GM12801 (cell line): Measurements from ENCODE around the gene FXYD2.

Experiments used
- CTCF ChIP-seq: IDR thresholded peaks from one replicate; pipeline ENCODE4 v1.5.1; 2011; ENCODE audit warnings: control low read depth; ENCODE audit not compliant: insufficient read length; ENCODE audit errors: extremely low read depth

FXYD2 gene

GRCh38 chr11:117862019-117862725 lies 37.6 kb upstream of the FXYD2 start:
- no peak for TF ChIP-seq CTCF

- no peak for TF ChIP-seq CTCF
Observed at GRCh38 chr11:117861151-117862018, 36.8 kb upstream of the FXYD2 start.

- no peak for TF ChIP-seq CTCF
Observed at GRCh38 chr11:117860139-117860538, 35.6 kb upstream of the FXYD2 start.

GRCh38 chr11:117859488-117860112 lies 35.1 kb upstream of the FXYD2 start:
- no peak for TF ChIP-seq CTCF

DNA sequence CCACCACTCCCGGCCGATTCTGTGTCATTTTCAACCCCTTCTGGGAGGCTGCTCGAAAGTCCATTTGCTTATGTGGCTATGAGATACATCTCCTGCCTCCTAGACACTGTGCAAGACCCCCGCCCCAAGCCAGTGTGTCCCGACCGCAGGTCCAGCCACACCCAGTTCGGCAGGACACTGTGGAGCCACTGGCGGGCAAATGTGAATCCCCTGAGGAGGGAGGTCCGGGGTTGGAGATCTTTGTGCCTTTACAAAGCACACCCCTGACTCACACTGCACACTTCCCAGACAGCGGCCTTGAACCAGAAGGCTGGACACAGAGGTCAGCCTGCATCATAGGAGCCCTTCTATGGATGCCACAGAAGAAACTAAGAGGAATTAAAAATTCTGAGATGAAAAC lies 34.5 kb upstream of the FXYD2 start:
- TF ChIP-seq CTCF, result no peak

DNA sequence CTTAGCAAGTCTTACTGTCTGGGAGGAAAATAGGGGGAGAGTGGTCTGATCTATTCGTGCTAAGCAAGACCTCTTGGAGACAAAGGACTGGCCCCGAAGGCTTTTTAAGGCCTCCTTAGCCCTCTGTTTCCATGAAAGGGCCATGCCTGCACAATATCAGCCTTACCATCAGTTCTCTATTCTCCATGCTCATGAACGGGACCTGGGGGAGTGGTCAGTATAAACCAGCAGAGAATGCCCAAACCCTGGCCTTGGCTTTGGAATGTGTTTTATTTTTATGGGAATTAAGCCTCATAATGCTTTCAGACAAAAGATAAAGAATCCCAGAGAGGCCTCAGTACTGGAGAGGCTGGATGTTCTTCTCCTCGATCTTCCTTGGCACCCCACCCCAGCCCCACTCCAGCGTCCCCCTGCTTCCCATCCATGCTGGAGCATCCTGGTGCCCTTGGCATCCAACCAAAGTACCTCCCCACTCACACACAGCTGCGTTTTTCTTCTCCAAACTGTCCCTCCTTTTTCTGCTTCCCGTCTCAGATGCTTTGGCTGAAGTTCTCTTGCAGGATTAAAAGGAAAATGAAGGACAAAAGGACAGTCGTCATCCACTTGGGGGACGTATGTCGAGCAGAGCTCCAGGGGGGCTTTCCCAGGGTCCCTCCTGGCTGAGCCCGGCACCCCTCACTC lies 33.3 kb upstream of the FXYD2 start:
- no peak for TF ChIP-seq CTCF

- TF ChIP-seq CTCF, result no peak
Observed at GRCh38 chr11:117855912-117856651, 31.5 kb upstream of the FXYD2 start.
